Fibroblast of pulmonary artery (primary cell): Measurements from ENCODE around the gene FAM3C.

Experiments
- DNase-seq: peaks from one replicate; pipeline ENCODE4 v3.0.0-alpha.2; 2010; ENCODE audit warnings: low read depth
- H3K4me3 ChIP-seq: replicated peaks from 2 replicates; pipeline ENCODE4 v1.5.1; 2011; ENCODE audit warnings: low read depth, mild to moderate bottlenecking, control low read depth, low read length, moderate library complexity
- TF ChIP-seq, protein P1 (sequence below): IDR thresholded peaks from 2 replicates; pipeline ENCODE4 v1.5.1; 2011; ENCODE audit warnings: mild to moderate bottlenecking, control low read depth, low read length, inconsistent platforms; ENCODE audit errors: missing control alignments

The FAM3C gene

DNA sequence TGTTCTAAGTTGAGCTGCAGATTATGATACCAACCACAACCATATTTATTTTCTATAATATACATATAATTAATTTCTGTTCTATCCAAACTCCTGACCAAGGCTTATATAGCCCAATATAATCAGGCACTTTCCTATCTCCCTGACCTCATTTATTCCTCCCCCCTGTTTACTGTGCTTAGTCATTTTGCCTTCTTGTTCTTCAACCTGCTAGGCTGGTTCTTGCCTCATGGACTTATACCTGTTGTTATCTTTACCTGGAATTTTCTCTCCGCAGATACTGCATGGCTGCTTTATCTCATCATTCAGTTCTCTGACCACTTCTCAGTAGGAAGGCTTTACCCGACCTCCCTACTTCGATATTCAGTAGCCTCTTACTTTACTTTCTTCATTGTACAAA is 24.9 kb upstream of the FAM3C start:
- no peak for DNase-seq
- H3K4me3 ChIP-seq = no peak overlapping the region
- TF ChIP-seq, protein P1, sequence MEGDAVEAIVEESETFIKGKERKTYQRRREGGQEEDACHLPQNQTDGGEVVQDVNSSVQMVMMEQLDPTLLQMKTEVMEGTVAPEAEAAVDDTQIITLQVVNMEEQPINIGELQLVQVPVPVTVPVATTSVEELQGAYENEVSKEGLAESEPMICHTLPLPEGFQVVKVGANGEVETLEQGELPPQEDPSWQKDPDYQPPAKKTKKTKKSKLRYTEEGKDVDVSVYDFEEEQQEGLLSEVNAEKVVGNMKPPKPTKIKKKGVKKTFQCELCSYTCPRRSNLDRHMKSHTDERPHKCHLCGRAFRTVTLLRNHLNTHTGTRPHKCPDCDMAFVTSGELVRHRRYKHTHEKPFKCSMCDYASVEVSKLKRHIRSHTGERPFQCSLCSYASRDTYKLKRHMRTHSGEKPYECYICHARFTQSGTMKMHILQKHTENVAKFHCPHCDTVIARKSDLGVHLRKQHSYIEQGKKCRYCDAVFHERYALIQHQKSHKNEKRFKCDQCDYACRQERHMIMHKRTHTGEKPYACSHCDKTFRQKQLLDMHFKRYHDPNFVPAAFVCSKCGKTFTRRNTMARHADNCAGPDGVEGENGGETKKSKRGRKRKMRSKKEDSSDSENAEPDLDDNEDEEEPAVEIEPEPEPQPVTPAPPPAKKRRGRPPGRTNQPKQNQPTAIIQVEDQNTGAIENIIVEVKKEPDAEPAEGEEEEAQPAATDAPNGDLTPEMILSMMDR = no peak

DNA sequence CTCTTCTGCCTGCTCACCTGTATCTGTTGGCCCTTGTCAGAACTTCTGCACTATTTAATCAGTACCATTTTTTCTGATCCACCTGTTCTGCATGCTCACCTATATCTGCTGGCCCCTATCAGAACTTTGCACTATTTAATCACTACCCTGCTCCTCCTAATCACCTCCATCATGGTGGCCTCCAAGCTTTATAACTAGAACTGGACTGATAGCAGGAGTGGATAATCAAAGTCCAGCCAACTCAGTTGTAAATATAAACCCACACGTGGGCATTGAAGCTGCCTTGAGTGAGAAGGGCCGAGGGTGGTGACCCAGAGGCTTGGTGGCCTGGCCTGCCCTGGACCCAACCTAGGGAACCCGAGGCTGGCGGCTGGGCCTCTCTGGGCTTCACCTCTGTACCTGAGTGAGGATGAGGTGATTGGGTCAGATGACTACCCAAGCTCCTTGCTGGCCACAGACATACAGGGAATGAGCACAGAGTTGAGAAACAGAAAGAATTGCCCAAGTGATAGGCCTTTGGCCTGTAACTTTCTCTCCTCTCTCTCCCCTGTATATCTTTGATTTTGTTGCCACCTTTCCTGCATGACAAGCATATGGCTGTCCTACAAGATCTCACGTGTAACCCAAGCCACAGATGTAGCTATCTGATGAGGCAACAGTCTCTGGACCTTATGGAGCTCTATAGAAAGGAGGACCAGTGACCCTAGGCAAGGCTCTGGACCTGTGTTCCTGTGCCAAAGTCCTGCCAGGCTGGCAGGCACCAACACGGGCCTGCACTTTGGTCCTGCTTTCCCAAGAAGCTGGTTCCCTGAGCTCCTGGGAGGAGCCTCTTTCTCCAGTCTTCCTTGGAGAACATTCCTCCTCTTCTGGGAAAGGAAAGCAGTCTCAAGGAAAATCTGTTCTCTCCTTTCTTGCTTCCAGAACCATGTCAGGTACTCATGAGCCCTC is 23.4 kb upstream of the FAM3C start:
- H3K4me3 ChIP-seq = no peak overlapping the region
- TF ChIP-seq, protein P1 = no peak
- DNase-seq = no peak

DNA sequence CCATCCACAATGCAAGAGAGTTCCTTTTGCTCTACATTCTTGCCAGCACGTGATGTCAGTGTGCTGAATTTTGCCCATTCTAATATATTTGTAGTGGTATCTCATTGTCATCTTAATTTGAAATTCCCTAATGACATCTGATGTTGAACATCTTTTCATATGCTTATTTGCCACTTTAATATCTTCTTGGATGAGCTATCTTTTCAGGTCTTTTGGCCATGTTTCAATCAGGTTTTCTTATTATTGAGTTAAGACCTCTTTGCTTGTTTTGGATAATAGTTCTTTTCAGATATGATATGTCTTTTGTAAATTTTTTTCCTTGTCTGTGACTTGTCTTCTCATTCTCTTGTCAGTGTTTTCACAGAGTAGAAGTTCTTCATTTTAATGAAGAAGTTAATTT is 20.4 kb upstream of the FAM3C start:
- TF ChIP-seq, protein P1 = no peak
- H3K4me3 ChIP-seq = no peak overlapping the region
- no peak for DNase-seq

DNA sequence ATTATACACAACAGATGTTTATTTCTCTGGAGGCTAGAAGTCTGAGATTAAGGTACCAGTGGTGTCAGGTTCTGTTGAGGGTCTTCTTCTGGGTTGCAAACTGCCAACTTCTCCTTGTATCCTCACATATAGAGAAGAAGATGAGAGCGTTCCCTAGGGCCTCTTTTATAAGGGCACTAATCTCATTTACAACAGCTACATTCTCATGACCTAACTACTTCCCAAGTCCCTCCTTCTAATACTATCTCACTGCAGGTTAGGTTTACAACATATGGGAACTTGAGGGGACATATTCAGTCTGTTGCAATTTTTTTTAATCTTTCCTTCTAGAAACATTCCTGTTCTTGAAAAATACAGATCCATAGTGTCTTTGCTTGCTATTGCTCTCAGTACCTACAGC is 18.3 kb upstream of the FAM3C start:
- DNase-seq = no peak
- no peak overlapping the region for H3K4me3 ChIP-seq
- TF ChIP-seq, protein P1 = no peak

DNA sequence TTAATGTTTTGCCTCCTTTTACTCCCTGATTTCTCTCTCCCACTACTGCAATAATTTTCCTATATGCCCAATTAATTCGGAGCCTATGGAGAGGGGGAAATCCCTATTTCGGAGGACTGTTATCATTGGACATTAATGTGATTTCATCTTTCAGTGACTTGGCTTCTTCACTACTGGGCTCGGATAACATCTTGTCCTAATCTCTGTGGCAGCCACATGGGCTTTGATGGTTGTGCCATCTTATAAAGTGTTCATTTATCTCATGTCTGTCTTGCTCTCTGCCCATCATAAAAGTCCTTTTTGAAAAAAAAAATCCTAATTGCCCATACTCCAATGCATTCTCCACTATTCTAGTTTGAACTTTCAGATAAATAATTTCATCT is 15.5 kb upstream of the FAM3C start:
- H3K4me3 ChIP-seq = no peak overlapping the region
- TF ChIP-seq, protein P1 = no peak
- DNase-seq = no peak

DNA sequence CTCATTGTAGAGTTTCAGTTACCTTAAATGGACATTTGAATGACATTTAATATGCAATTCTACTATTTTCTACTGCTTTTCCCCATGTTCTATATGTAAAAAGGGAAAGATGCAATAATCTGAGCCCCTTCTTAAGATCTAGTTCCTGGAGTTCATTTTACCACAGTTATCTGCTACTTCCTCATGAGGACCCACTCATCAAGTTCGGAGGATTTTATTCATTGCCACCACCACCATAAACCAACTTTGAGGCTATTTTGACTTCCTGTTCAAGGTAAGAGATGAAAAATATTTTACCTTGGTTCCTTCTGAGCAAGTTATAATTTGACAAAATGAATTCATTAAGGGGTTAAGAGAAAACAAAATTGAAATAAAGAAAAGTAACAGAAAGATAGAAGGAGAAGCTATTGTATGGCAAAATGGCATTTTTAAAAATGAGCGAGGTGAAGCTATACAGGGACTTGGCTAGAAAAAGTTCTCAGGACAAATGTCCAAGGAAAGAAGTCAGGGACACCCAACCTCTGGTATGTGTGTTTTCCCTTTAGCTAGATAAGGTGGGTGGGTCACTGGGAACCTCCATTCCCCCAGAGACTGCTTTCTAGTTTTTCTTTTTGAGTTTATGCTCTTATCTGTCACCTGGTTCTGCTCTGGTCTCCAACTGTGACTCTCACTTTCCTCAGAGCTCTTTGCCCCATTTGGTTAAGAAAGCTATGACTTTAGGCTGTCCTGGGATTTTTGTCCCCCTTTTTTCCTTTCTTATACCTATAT is 14.9 kb upstream of the FAM3C start:
- no peak overlapping the region for H3K4me3 ChIP-seq
- no peak for DNase-seq
- TF ChIP-seq, protein P1 = no peak
